Activated T-cell treated with anti-CD3 and anti-CD28 coated beads, Interleukin-2, amount 50 U/mL, for 4 hours (primary cell): Measurements from ENCODE around the gene LAMA5. TPM values are rescaled to one million over a fixed set of nuclear protein-coding genes. Genes with fewer than 3 reads are reported as not detected.

Experiments used
- ATAC-seq, 2 donors: fragments of 200-7000 bp; cut with Tn5 transposase; one replicate each; pipeline ENCODE4 v1.10.0; 2021
- DNase-seq: peaks from one replicate; pipeline ENCODE4 v3.0.0-alpha.2; 2020
- H3K27me3 Mint-ChIP-seq: one replicate; pipeline ENCODE4 v1.8.0; 2021; ENCODE audit warnings: low read depth, mixed read lengths
- H3K36me3 Mint-ChIP-seq: one replicate; pipeline ENCODE4 v1.8.0; 2022; ENCODE audit warnings: mixed read lengths; ENCODE audit not compliant: insufficient read depth
- H3K4me1 Mint-ChIP-seq: one replicate; pipeline ENCODE4 v1.8.0; 2021; ENCODE audit warnings: low read depth, mixed read lengths
- H3K4me3 Mint-ChIP-seq: one replicate; pipeline ENCODE4 v1.8.0; 2021; ENCODE audit warnings: mild to moderate bottlenecking, moderate library complexity, mixed read lengths
- H3K9me3 Mint-ChIP-seq: one replicate; pipeline ENCODE4 v1.8.0; 2021; ENCODE audit warnings: mixed read lengths
- total RNA-seq, 3 donors: library from RNA; stranded (reverse); gene quantifications; one replicate each; pipeline ENCODE4 v1.2.1, GENCODE V29; 2021

Gene LAMA5
- total RNA-seq, 3 donors from 2014 or later: 0.82 to 1.0 (median 0.84) TPM

- DNase-seq: no peak
- Mint-ChIP-seq H3K9me3 (no peaks in the 10 kb centered on the region), H3K36me3 (no peaks in the 10 kb centered on the region), H3K4me3 (no peak overlapping the region), H3K4me1 (no peaks in the 10 kb centered on the region), H3K27me3 (no peaks in the 10 kb centered on the region)
- no peak for ATAC-seq
Observed at GRCh38 chr20:62323980-62324906, 42.9 kb downstream of the LAMA5 start.

- H3K27me3 Mint-ChIP-seq: no peaks in the 10 kb centered on the region
- ATAC-seq (no peak), DNase-seq (no peak)
- H3K4me1 Mint-ChIP-seq: no peaks in the 10 kb centered on the region
- no peak overlapping the region for H3K4me3 Mint-ChIP-seq
- H3K9me3 Mint-ChIP-seq: no peaks in the 10 kb centered on the region
- no peaks in the 10 kb centered on the region for H3K36me3 Mint-ChIP-seq
Observed at GRCh38 chr20:62323146-62323979, 43.7 kb downstream of the LAMA5 start.

- Mint-ChIP-seq H3K9me3 (no peaks in the 10 kb centered on the region), H3K4me1 (no peaks in the 10 kb centered on the region), H3K27me3 (no peaks in the 10 kb centered on the region), H3K4me3 (no peak overlapping the region), H3K36me3 (no peaks in the 10 kb centered on the region)
- DNase-seq (no peak), ATAC-seq (no peak)
Observed at GRCh38 chr20:62322492-62323041, 44.5 kb downstream of the LAMA5 start.

GRCh38 chr20:62321975-62322374 is 45.1 kb downstream of the LAMA5 start:
- Mint-ChIP-seq H3K9me3 (no peaks in the 10 kb centered on the region), H3K4me1 (no peaks in the 10 kb centered on the region), H3K4me3 (no peak overlapping the region), H3K36me3 (no peaks in the 10 kb centered on the region), H3K27me3 (no peaks in the 10 kb centered on the region)
- DNase-seq: no peak
- ATAC-seq: no peak

- no peak overlapping the region for H3K4me3 Mint-ChIP-seq
- DNase-seq: no peak
- no peaks in the 10 kb centered on the region for H3K36me3 Mint-ChIP-seq
- no peaks in the 10 kb centered on the region for H3K4me1 Mint-ChIP-seq
- no peaks in the 10 kb centered on the region for H3K27me3 Mint-ChIP-seq
- H3K9me3 Mint-ChIP-seq: no peaks in the 10 kb centered on the region
- ATAC-seq: peak in 1 of 2 donors; percentile 42
Observed at GRCh38 chr20:62321521-62321948, 45.6 kb downstream of the LAMA5 start.

GRCh38 chr20:62320581-62321354 is 46.3 kb downstream of the LAMA5 start:
- Mint-ChIP-seq H3K9me3 (no peaks in the 10 kb centered on the region), H3K4me1 (no peaks in the 10 kb centered on the region), H3K36me3 (no peaks in the 10 kb centered on the region), H3K27me3 (no peaks in the 10 kb centered on the region), H3K4me3 (no peak overlapping the region)
- DNase-seq: no peak
- ATAC-seq: no peak

GRCh38 chr20:62319346-62319909 is 47.7 kb downstream of the LAMA5 start:
- H3K4me1 Mint-ChIP-seq: no peaks in the 10 kb centered on the region
- no peaks in the 10 kb centered on the region for H3K9me3 Mint-ChIP-seq
- DNase-seq (no peak), ATAC-seq (no peak)
- no peaks in the 10 kb centered on the region for H3K36me3 Mint-ChIP-seq
- no peaks in the 10 kb centered on the region for H3K27me3 Mint-ChIP-seq
- H3K4me3 Mint-ChIP-seq: no peak overlapping the region

- no peak for DNase-seq
- H3K36me3 Mint-ChIP-seq: no peaks in the 10 kb centered on the region
- H3K27me3 Mint-ChIP-seq: no peaks in the 10 kb centered on the region
- no peak overlapping the region for H3K4me3 Mint-ChIP-seq
- no peaks in the 10 kb centered on the region for H3K4me1 Mint-ChIP-seq
- no peaks in the 10 kb centered on the region for H3K9me3 Mint-ChIP-seq
- no peak for ATAC-seq
Observed at GRCh38 chr20:62318400-62319345, 48.4 kb downstream of the LAMA5 start.

GRCh38 chr20:62317167-62317655 is 49.9 kb downstream of the LAMA5 start:
- ATAC-seq (no peak), DNase-seq (no peak)
- Mint-ChIP-seq H3K36me3 (no peaks in the 10 kb centered on the region), H3K27me3 (no peaks in the 10 kb centered on the region), H3K4me1 (no peaks in the 10 kb centered on the region), H3K9me3 (no peaks in the 10 kb centered on the region), H3K4me3 (no peak overlapping the region)

- H3K4me1 Mint-ChIP-seq: no peaks in the 10 kb centered on the region
- no peak for ATAC-seq
Observed at GRCh38 chr20:62316331-62317166, 50.6 kb downstream of the LAMA5 start.

GRCh38 chr20:62315773-62316172 is 51.3 kb downstream of the LAMA5 start:
- Mint-ChIP-seq H3K36me3 (no peaks in the 10 kb centered on the region), H3K4me1 (no peaks in the 10 kb centered on the region), H3K9me3 (no peaks in the 10 kb centered on the region), H3K4me3 (no peak overlapping the region), H3K27me3 (no peaks in the 10 kb centered on the region)
- no peak for ATAC-seq
- no peak for DNase-seq

More at GRCh38 chr20:62316331-62317166, 50.6 kb downstream of the LAMA5 start:
- H3K4me3 Mint-ChIP-seq: no peak overlapping the region
- no peak for DNase-seq
- no peaks in the 10 kb centered on the region for H3K36me3 Mint-ChIP-seq
- no peaks in the 10 kb centered on the region for H3K9me3 Mint-ChIP-seq
- no peaks in the 10 kb centered on the region for H3K27me3 Mint-ChIP-seq

- ATAC-seq: no peak
- H3K36me3 Mint-ChIP-seq: no peaks in the 10 kb centered on the region
- H3K27me3 Mint-ChIP-seq: no peaks in the 10 kb centered on the region
- DNase-seq: no peak
- H3K9me3 Mint-ChIP-seq: no peaks in the 10 kb centered on the region
- H3K4me1 Mint-ChIP-seq: no peaks in the 10 kb centered on the region
- no peak overlapping the region for H3K4me3 Mint-ChIP-seq
Observed at GRCh38 chr20:62314711-62315302, 52.3 kb downstream of the LAMA5 start.
